NT2/D1 (cell line): ENCODE data around the gene VENTX.

Experiments used
- DNase-seq: peaks from one replicate; pipeline ENCODE4 v3.0.0-alpha.2; 2011; ENCODE audit warnings: low read depth, low spot score
- H3K27me3 ChIP-seq: 2 replicates; pipeline ENCODE4 v1.6.0; 2011; ENCODE audit warnings: mild to moderate bottlenecking; ENCODE audit not compliant: insufficient read length, insufficient read depth
- H3K36me3 ChIP-seq: 2 replicates; pipeline ENCODE4 v1.6.1; 2011; ENCODE audit warnings: mild to moderate bottlenecking, low read length, mixed read lengths; ENCODE audit not compliant: insufficient read depth, insufficient read length
- H3K4me1 ChIP-seq: 2 replicates; pipeline ENCODE4 v1.5.1; 2011; ENCODE audit not compliant: insufficient read depth, insufficient read length
- H3K4me3 ChIP-seq: 2 replicates; pipeline ENCODE4 v1.5.1; 2011; ENCODE audit warnings: low read depth; ENCODE audit not compliant: insufficient read length
- H3K9ac ChIP-seq: 2 replicates; pipeline ENCODE4 v1.6.0; 2011; ENCODE audit warnings: low read depth; ENCODE audit not compliant: insufficient read length
- H3K9me3 ChIP-seq: 2 replicates; pipeline ENCODE4 v1.5.1; 2011; ENCODE audit warnings: mild to moderate bottlenecking, low read length; ENCODE audit not compliant: insufficient read depth
- SUZ12 ChIP-seq: IDR thresholded peaks from 2 replicates; pipeline ENCODE4 v1.6.1; 2011; ENCODE audit not compliant: insufficient read length, insufficient read depth; ENCODE audit errors: extremely low read depth
- YY1 ChIP-seq: IDR thresholded peaks from 2 replicates; pipeline ENCODE4 v1.6.1; 2011; ENCODE audit not compliant: insufficient read length, insufficient read depth
- ZNF274 ChIP-seq: IDR thresholded peaks from 2 replicates; pipeline ENCODE4 v1.6.1; 2011; ENCODE audit warnings: mild to moderate bottlenecking, low read depth, low read length

The VENTX gene, protein sequence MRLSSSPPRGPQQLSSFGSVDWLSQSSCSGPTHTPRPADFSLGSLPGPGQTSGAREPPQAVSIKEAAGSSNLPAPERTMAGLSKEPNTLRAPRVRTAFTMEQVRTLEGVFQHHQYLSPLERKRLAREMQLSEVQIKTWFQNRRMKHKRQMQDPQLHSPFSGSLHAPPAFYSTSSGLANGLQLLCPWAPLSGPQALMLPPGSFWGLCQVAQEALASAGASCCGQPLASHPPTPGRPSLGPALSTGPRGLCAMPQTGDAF

DNA sequence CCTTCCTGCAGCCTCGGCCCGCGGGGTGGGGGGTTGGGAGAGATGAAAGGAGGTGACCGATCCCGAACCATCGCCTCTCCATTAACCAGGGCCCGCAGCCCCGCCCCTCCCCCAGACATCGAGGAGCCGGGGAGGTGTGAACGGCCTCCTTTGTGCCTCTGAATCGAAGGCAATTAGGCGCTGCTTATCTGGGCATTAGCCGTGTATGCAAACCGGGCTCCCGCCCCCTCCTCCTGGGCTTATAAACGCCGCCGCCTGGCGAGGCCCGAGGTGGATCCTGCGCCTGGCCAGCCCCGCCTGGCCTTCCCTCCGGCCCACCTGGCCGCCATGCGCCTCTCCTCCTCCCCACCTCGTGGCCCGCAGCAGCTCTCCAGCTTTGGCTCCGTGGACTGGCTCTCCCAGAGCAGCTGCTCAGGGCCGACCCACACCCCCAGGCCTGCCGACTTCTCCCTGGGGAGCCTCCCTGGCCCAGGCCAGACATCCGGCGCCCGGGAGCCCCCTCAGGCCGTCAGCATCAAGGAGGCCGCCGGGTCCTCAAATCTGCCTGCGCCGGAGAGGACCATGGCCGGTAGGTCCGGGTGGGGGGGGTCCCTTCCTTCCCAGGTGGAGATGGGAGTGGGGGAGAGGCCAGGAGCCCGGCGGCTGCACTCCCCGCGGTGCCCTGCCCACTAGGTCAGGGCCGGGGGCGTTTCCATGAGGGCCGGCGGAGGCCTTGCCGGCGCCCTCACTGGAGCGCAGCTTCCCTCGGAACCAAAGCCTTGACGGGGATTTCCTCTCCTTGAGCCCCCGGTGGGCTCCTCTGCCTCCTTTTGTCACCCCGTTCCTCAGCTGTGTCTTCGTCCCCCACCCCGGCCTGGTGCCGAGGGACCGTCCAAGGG lies at the start of gene VENTX:
Gene VENTX (plus strand): TSS at position 268 of the 878 bp plus-strand sequence. CDS start 60 bp downstream, at position 328.
- peak; percentile 80 for DNase-seq
- Histone ChIP-seq H3K9ac (peak within 1 kb of the TSS; percentile 72), H3K9me3 (no peaks in the 10 kb centered on the region), H3K4me3 (peak within 1 kb of the TSS; percentile 54), H3K4me1 (peaks cover 12% of the 10 kb centered on the region), H3K36me3 (no peaks in the 10 kb centered on the region), H3K27me3 (peaks cover 87% of the 10 kb centered on the region)
- no peak for TF ChIP-seq YY1
- no peak for TF ChIP-seq SUZ12
- TF ChIP-seq ZNF274 = no peak

DNA sequence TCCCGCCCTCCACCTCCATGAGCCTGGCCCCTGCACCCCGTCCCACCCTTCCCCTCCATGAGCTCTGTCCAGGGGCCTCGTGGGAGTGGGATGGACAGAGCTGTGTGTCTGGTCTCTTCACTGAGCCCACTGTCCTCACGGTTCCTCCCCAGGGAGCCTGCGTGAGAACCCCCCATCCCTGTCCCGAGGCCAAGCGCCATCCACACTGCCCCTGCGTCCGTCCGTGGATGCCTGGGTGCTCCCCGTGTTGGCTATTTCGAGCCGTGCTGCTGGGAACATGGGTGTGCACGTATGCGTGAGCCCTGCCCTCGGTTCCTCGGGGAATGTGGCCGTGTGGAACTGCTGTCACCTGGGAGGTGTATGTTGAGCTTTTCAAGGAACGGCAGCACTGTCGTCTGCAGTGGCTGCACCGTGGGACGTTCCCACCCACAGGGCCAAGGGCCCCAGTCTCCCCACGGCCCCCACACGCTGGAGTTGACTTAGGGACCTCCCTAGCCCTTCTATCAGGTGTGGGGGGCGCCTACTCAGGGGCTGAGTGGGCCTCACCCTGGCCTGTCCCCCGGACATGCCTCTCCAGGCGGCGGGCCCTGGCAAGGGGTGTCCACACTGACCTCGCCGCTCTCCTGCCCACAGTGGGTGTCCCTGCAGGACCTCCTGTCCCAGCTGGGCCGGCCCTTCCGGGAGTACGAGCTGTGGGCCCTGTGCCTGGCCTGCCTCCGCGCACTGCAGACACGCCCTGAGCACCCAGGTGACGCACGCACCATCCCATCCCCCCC lies 49.6 kb upstream of the VENTX start:
- Histone ChIP-seq H3K4me1 (peaks cover 2% of the 10 kb centered on the region), H3K4me3 (no peak overlapping the region), H3K9me3 (no peaks in the 10 kb centered on the region), H3K9ac (no peak overlapping the region), H3K36me3 (peaks cover 5% of the 10 kb centered on the region), H3K27me3 (no peaks in the 10 kb centered on the region)
- no peak for DNase-seq
- TF ChIP-seq SUZ12 (no peak), ZNF274 (no peak), YY1 (no peak)

DNA sequence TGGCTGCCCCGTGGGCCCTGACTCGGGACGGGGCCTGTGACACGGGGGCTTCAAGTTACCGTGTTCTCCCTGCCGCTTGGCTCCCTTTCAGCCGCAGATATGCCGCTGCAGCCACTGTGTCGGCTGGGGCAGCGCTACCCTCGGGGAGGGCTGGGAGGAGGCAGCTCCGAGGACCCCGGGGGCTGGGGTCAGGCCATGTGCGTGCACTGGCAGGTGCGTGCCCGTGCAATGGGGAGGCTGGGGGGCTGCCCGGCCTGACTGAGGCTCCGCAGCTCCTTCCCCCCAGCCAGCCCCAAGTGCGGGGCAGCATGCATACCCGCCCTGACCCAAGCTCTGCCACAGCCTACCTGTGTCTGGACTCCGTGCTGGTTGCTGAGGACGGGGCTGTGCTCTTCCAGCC lies 48.4 kb upstream of the VENTX start:
- H3K4me3 ChIP-seq = no peak overlapping the region

DNA sequence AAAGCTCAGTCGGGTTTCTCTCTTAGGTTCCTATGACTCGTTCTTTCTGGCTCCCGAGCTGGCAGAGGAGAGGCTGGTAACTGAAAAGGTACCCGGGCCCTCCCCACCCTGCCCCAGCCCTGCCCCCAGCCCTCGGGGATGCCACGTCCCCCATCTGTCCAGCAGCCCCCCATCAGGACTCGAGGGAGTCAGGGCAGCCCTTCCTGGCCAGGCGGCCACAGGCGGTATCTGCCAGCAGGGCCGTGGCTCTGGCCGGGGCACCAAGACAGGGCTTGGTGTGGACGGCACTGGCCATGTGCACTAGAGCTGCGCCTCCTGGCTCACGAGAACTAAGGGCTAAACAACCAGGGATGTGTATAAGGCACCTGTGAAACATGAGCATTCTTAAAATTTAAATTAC lies 47.9 kb upstream of the VENTX start:
- Histone ChIP-seq H3K27me3 (no peaks in the 10 kb centered on the region), H3K4me3 (no peak overlapping the region), H3K9ac (no peak overlapping the region), H3K36me3 (no peaks in the 10 kb centered on the region), H3K4me1 (peaks cover 2% of the 10 kb centered on the region), H3K9me3 (peaks cover 6% of the 10 kb centered on the region; the same call in 1 of the 2 replicates)
- TF ChIP-seq YY1 (no peak), ZNF274 (no peak), SUZ12 (no peak)
- DNase-seq = no peak

More for the DNA sequence above, 48.4 kb upstream of the VENTX start:
- Histone ChIP-seq H3K9me3 (peaks cover 6% of the 10 kb centered on the region; the same call in 1 of the 2 replicates), H3K9ac (no peak overlapping the region), H3K4me1 (peaks cover 2% of the 10 kb centered on the region), H3K36me3 (no peaks in the 10 kb centered on the region), H3K27me3 (no peaks in the 10 kb centered on the region)
- TF ChIP-seq ZNF274 (no peak), SUZ12 (no peak), YY1 (no peak)
- DNase-seq = no peak

DNA sequence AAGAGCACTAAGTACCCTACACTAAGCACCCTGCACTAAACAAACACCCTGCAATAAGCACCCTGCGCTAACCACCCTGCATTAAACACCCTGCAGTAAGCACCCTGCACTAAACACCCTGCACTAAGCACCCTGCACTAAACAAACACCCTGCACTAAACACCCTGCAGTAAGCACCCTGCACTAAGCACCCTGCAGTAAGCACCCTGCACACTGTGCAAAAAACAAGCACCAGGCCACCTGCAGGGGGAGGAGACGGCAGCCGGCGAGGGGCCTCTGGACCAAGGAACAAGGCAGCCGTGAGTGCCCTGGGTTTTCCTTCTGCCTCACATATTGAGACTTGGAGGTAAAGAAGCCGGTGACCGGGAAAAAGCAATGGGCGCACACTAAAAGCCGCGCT lies 47.4 kb upstream of the VENTX start:
- no peak overlapping the region for H3K9ac ChIP-seq
- H3K9me3 ChIP-seq = peaks cover 6% of the 10 kb centered on the region; the same call in 1 of the 2 replicates
- no peak for TF ChIP-seq SUZ12
- no peak for TF ChIP-seq YY1
- no peak for TF ChIP-seq ZNF274
- peaks cover 2% of the 10 kb centered on the region for H3K4me1 ChIP-seq
- H3K4me3 ChIP-seq = no peak overlapping the region
- no peaks in the 10 kb centered on the region for H3K27me3 ChIP-seq
- no peak for DNase-seq
- no peaks in the 10 kb centered on the region for H3K36me3 ChIP-seq

DNA sequence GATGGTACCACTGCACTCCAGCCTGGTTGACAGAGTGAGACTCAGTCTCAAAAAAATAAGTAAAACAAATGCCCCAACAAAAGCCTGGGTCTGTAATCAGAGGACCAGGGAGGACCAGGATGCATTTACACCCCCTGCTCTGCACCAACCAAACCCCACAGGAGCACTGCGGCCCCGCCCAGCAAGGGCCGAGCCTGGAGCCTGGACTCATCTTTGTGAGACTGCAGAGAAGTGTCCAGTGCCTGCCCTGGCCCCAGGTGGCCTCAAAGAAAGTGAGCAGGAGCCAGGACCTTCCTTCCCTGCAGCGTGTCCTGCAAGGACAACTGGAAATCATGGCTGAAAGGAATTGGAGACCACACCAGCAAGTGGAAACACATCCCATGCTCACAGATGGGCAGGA lies 46.0 kb upstream of the VENTX start:
- H3K4me3 ChIP-seq = no peak overlapping the region
- no peak for TF ChIP-seq SUZ12
- TF ChIP-seq ZNF274 = no peak
- TF ChIP-seq YY1 = no peak
- H3K4me1 ChIP-seq = no peaks in the 10 kb centered on the region
- H3K27me3 ChIP-seq = no peaks in the 10 kb centered on the region
- no peak for DNase-seq
- no peak overlapping the region for H3K9ac ChIP-seq
- no peaks in the 10 kb centered on the region for H3K36me3 ChIP-seq
- peaks cover 6% of the 10 kb centered on the region; the same call in 1 of the 2 replicates for H3K9me3 ChIP-seq
